ENCODE results near the gene KLHL14.

GRCh38 chr18:32698153-32698552 lies 74.7 kb downstream of the KLHL14 start:
- TF ChIP-seq CTCF (IDR thresholded peaks at IDR 0.05) (no peak), EP300 (IDR thresholded peaks at IDR 0.05) (no peak), POLR2AphosphoS5 (IDR thresholded peaks at IDR 0.05) (no peak)
